Measurements from ENCODE around the gene LIPC. TPM values are rescaled to one million over a fixed set of nuclear protein-coding genes. Genes with fewer than 3 reads are reported as not detected.

Gene LIPC
- total and polyA plus RNA-seq, 8 donors, result 0.11 to 1.0 (median 0.60) TPM

DNA sequence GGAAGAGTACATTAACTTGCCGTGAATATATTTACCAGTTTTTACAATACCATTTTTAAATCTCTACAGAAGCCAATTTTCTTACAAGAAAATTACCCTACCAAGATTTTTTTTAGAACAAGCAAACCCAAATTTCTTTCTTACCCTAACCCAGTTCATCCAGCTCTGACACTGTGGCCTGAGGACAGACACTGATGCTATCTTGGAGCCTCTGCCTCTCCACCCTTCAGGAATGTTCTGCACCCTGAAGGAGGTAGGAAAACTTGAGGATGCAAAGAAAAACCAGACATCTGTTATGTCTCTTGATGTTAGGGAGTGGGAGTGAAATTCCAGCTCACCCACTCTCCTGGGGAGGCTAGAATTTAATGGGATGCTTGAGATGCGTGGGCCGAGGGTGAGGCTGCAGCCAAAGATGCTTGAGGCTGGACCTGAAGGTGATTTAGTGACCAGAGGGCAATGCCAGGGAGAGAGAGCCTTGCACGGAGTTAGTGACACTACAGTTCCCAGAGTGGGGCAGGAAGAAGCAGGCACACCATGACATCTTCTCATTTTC, 69.9 kb downstream of the LIPC start:
- peaks cover 0 to 14% of the 10 kb centered on the region in 2 donors for H3K4me1 ChIP-seq
- intact Hi-C loops (cut with DNase I), result no loop called here

DNA sequence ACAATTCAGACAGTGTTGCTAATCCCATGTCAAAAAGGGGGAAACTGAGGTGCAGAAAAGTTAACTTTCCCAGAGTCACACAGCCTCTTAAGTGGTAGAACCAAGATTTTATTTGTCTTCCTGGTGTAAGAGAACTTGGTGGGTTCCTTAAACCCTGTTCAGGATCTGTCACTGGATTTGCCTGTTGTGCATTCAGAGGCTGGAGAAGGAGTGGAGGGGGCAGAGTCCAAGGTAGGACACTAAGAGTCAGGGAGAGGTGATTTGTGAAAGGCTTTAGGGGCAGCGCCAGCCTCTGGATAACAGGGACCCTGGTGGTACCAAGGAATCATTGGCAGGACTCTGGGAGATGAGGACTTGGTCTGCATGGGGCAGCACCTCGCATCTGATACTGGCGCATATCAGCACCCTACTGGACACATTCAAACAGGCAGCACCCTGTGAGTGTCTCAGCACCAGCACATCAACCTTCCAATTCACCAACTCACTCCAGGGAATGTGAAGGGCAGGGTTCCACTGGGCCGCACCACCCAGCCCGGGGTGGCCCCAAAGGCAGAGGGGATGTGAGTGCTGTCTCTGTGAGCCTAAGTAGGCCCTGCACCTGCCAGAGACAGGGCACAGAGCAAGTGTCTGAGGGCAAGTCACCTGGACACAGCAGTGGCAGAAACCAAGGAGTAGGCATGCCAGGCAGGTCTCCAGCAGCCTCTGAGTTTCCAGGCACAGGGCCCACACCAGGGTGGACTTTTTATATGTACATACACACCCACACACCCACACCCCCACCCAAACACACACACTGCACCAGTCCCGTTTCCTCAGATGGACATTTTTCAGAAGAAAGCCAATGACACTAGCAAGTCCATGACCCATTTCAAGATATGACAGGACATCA, 71.6 kb downstream of the LIPC start:
- intact Hi-C loops (cut with DNase I), result no loop called here
- DNase-seq, result no peak
- ATAC-seq, result no peak

More for the DNA sequence above, 69.9 kb downstream of the LIPC start:
- TF ChIP-seq, protein P1, sequence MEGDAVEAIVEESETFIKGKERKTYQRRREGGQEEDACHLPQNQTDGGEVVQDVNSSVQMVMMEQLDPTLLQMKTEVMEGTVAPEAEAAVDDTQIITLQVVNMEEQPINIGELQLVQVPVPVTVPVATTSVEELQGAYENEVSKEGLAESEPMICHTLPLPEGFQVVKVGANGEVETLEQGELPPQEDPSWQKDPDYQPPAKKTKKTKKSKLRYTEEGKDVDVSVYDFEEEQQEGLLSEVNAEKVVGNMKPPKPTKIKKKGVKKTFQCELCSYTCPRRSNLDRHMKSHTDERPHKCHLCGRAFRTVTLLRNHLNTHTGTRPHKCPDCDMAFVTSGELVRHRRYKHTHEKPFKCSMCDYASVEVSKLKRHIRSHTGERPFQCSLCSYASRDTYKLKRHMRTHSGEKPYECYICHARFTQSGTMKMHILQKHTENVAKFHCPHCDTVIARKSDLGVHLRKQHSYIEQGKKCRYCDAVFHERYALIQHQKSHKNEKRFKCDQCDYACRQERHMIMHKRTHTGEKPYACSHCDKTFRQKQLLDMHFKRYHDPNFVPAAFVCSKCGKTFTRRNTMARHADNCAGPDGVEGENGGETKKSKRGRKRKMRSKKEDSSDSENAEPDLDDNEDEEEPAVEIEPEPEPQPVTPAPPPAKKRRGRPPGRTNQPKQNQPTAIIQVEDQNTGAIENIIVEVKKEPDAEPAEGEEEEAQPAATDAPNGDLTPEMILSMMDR (IDR thresholded peaks at IDR 0.05), result no peak
- Histone ChIP-seq H3K27me3 (no peaks in the 10 kb centered on the region), H3K9me3 (no peaks in the 10 kb centered on the region), H3K4me3 (no peak overlapping the region), H3K36me3 (no peaks in the 10 kb centered on the region), H3K27ac (no peak overlapping the region)
- no peak for ATAC-seq
- DNase-seq, result no peak

DNA sequence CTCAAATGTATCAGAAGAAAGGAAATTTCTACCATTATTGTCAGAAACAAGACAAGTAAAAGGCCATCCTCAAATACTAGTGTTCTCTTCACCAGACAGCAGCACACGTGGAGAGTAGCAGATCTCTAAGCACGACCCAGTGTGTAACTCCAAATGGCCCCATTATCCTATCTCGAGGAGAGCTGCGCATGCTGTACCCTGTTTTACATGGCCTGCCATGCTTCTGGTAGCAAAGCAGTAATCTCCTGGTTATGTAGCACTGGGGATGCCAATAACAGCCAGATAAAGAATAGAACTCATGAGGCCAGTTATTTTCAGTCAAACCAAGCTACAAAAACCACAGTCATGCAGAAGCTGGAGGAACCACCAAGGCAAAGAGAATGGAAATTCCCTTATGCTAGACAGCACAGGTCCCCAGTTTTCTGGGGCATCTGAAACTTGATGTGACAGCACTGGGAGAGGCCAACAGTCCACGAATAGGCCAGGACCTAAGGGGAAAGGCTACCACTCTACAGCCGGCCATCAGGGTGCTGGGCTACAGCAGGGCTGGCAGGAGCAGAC, 73.0 kb downstream of the LIPC start:
- Histone ChIP-seq H3K36me3 (no peaks in the 10 kb centered on the region), H3K27me3 (no peaks in the 10 kb centered on the region), H3K4me3 (no peak overlapping the region), H3K27ac (peak overlapping the region in 1 of 2 donors; percentile 93), H3K4me1 (peaks cover 0 to 23% of the 10 kb centered on the region in 2 donors), H3K9me3 (no peaks in the 10 kb centered on the region)
- ATAC-seq, result no peak
- no peak for DNase-seq
- TF ChIP-seq, protein P1 (IDR thresholded peaks at IDR 0.05), result no peak
- intact Hi-C loops (cut with DNase I), result no loop called here

More for the DNA sequence above, 71.6 kb downstream of the LIPC start:
- Histone ChIP-seq H3K36me3 (no peaks in the 10 kb centered on the region), H3K27me3 (no peaks in the 10 kb centered on the region), H3K9me3 (no peaks in the 10 kb centered on the region), H3K4me3 (no peak overlapping the region), H3K27ac (no peak overlapping the region), H3K4me1 (peaks cover 0 to 23% of the 10 kb centered on the region in 2 donors)
- TF ChIP-seq, protein P1 (IDR thresholded peaks at IDR 0.05), result no peak

DNA sequence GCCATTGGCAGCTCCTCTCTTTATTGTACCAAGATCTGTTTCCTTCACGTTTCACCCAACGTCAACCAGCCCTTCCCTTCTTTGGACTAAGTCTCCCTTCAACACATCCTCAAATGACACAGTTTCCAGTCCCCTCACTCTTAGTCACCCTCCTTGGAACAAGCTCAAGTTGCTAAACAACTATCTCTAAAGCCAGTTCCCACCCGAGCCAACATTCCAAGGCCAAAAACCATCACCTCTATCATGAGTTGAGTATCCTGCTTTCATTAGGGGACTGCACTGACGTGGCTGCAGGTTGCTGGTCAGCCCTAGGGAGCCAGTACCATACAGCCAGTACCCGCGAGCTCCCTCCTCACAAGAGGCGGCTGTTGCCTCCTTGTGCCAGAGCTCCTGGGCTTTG, 73.8 kb downstream of the LIPC start:
- TF ChIP-seq, protein P1 (IDR thresholded peaks at IDR 0.05), result no peak
- Histone ChIP-seq H3K36me3 (no peaks in the 10 kb centered on the region), H3K4me3 (peak overlapping the region in 1 of 2 donors; percentile 27), H3K4me1 (peaks cover 0 to 23% of the 10 kb centered on the region in 2 donors), H3K9me3 (no peaks in the 10 kb centered on the region), H3K27ac (peak overlapping the region in 1 of 2 donors; percentile 93), H3K27me3 (no peaks in the 10 kb centered on the region)
- ATAC-seq (no peak), DNase-seq (no peak)
- intact Hi-C loops (cut with DNase I), result no loop called here

DNA sequence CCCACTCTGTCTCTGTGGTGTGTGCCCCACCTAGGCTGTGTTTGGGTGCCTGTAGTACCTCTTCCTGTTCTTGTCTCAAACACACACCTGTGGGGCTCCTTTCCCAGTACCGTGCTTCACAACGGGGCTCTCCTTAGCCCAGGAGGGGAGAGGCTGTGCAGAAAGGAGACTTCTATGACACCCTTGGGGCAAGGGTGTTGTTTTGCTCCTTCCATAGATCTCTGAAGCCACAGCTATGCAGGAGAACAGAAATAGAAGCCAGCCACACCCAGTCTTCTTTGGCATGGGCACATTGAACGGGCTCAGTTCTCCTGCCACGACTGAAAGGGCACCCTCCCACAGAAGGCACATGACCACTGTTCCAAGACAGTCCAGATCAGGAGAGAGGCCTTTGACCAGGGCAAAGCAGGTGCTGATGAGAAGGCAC, 74.3 kb downstream of the LIPC start:
- H3K27me3 ChIP-seq, result no peaks in the 10 kb centered on the region
- H3K36me3 ChIP-seq, result no peaks in the 10 kb centered on the region
- H3K4me3 ChIP-seq, result peak overlapping the region in 1 of 2 donors; percentile 27
- DNase-seq (no peak), ATAC-seq (peak; percentile 58)
- H3K27ac ChIP-seq, result peak overlapping the region in 1 of 2 donors; percentile 93
- TF ChIP-seq, protein P1 (IDR thresholded peaks at IDR 0.05), result no peak
- no peaks in the 10 kb centered on the region for H3K9me3 ChIP-seq
- intact Hi-C loops (cut with DNase I), result no loop called here
- H3K4me1 ChIP-seq, result peaks cover 0 to 23% of the 10 kb centered on the region in 2 donors

Measured in left lung (tissue), 10 donors.